ENCODE results near the gene CCL3. TPM values are rescaled to one million over a fixed set of nuclear protein-coding genes. Genes with fewer than 3 reads are reported as not detected.

CCL3 gene
- total RNA-seq = 10 to 100 TPM in 1 of 2 donors, 1 to 10 TPM in 1; 7.3 to 42.9 TPM

- no peak within 1 kb of the TSS for H3K27ac ChIP-seq
- no peaks in the 10 kb centered on the region for H3K4me1 ChIP-seq (ENCODE audit: control insufficient read depth in 1 of 2, low read depth in 2 of 2)
- no peak for TF ChIP-seq CTCF (IDR thresholded peaks at IDR 0.05)
- H3K9me3 ChIP-seq = no peaks in the 10 kb centered on the region
- DNase-seq (ENCODE audit: low spot score) (no peak), ATAC-seq (ENCODE audit: insufficient number of reproducible peaks, low FRiP score, low read depth) (no peak)
- peak within 1 kb of the TSS; percentile 36 for H3K4me3 ChIP-seq
- H3K36me3 ChIP-seq = no peaks in the 10 kb centered on the region
- H3K27me3 ChIP-seq (replicated peaks; ENCODE audit: insufficient read depth) = no peaks in the 10 kb centered on the region
These were observed at the start of gene CCL3 for GRCh38 chr17:36089888-36090836. Gene CCL3 (minus strand): TSS chr17:36090143. CDS start chr17:36090058, 85 bp downstream.

- Histone ChIP-seq H3K4me1 (ENCODE audit: control insufficient read depth in 1 of 2, low read depth in 2 of 2) (no peaks in the 10 kb centered on the region), H3K4me3 (no peak overlapping the region), H3K27me3 (replicated peaks; ENCODE audit: insufficient read depth) (no peaks in the 10 kb centered on the region), H3K9me3 (no peaks in the 10 kb centered on the region), H3K36me3 (no peaks in the 10 kb centered on the region), H3K27ac (no peak overlapping the region)
- ATAC-seq (ENCODE audit: insufficient number of reproducible peaks, low FRiP score, low read depth) (no peak), DNase-seq (ENCODE audit: low spot score) (no peak)
- TF ChIP-seq CTCF (IDR thresholded peaks at IDR 0.05) = no peak
These were observed 46.5 kb upstream of the CCL3 start for GRCh38 chr17:36136439-36136838.

DNA sequence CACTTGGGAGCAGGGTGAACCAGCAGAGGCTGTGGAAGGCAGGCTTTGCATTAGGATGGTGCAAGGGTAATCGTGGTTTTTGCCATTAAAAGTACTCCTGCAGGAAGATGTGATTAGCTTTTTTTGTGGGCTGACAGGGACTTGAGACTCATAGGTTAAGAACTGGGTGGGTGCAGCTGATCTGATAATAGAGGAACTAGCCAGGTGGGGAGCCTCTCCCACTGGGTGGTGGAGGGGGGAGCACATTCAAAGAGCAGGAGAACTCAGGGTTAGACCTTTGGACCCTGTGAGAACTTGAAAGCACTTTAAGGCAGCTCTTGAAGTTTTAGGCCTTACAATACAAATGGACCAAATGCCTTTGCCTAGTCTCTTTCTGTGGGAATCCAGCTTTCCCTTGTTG is 46.1 kb upstream of the CCL3 start:
- DNase-seq (ENCODE audit: low spot score) (no peak), ATAC-seq (ENCODE audit: insufficient number of reproducible peaks, low FRiP score, low read depth) (no peak)
- H3K27ac ChIP-seq = no peak overlapping the region
- H3K36me3 ChIP-seq = no peaks in the 10 kb centered on the region
- no peaks in the 10 kb centered on the region for H3K27me3 ChIP-seq (replicated peaks; ENCODE audit: insufficient read depth)
- TF ChIP-seq CTCF (IDR thresholded peaks at IDR 0.05) = no peak
- H3K9me3 ChIP-seq = no peaks in the 10 kb centered on the region
- no peaks in the 10 kb centered on the region for H3K4me1 ChIP-seq (ENCODE audit: control insufficient read depth in 1 of 2, low read depth in 2 of 2)
- no peak overlapping the region for H3K4me3 ChIP-seq

- no peak overlapping the region for H3K4me3 ChIP-seq
- no peaks in the 10 kb centered on the region for H3K27me3 ChIP-seq (replicated peaks; ENCODE audit: insufficient read depth)
- no peaks in the 10 kb centered on the region for H3K9me3 ChIP-seq
- H3K27ac ChIP-seq = no peak overlapping the region
- H3K4me1 ChIP-seq (ENCODE audit: control insufficient read depth in 1 of 2, low read depth in 2 of 2) = no peaks in the 10 kb centered on the region
- TF ChIP-seq CTCF (IDR thresholded peaks at IDR 0.05) = no peak
- ATAC-seq (ENCODE audit: insufficient number of reproducible peaks, low FRiP score, low read depth) = no peak
- DNase-seq (ENCODE audit: low spot score) = no peak
- H3K36me3 ChIP-seq = no peaks in the 10 kb centered on the region
These were observed 45.5 kb upstream of the CCL3 start for GRCh38 chr17:36135465-36135864.

DNA sequence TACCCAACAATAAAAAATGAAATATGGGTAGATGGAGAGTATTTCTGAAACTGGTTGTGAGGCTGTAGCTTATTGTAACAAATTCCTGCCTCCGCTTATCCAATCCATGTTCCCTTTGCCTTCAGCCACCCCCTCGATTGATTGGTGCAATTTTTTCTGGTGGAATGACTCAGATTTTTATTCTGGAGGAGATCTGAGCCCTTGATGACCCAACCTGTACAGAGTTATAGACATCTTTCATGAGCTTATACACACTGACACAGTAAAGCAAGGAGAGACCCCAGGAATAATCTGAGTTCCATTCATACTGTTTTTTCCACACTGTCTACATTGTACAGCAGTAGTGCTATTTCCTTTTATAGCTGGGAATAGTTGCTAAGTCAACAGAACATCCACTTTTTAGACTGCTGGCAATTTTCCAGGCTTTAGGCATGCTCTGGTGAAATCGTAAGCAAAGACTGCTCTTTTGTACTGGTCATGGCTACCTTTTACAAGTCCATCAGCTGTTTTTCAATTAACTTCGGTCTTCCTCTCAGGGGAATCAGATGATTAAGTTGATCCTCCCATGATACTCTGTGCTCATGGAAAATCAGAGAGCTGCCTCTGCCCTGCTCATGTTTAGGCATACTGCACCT is 43.8 kb upstream of the CCL3 start:
- Histone ChIP-seq H3K27ac (no peak overlapping the region), H3K9me3 (no peaks in the 10 kb centered on the region), H3K36me3 (no peaks in the 10 kb centered on the region), H3K4me1 (ENCODE audit: control insufficient read depth in 1 of 2, low read depth in 2 of 2) (no peaks in the 10 kb centered on the region), H3K4me3 (no peak overlapping the region), H3K27me3 (replicated peaks; ENCODE audit: insufficient read depth) (no peaks in the 10 kb centered on the region)
- no peak for TF ChIP-seq CTCF (IDR thresholded peaks at IDR 0.05)
- ATAC-seq (ENCODE audit: insufficient number of reproducible peaks, low FRiP score, low read depth) (no peak), DNase-seq (ENCODE audit: low spot score) (no peak)

Data from thoracic aorta (tissue), 2 donors.